Astrocyte (in vitro differentiated cells and primary cell): ENCODE data around the gene JAKMIP3.

Source experiments
- EZH2 ChIP-seq: IDR thresholded peaks from 2 replicates; pipeline ENCODE4 v1.6.1; 2012; ENCODE audit warnings: mild to moderate bottlenecking, low read length, inconsistent platforms; ENCODE audit not compliant: insufficient read depth
- TF ChIP-seq, protein P1 (sequence below): IDR thresholded peaks from 2 replicates; pipeline ENCODE4 v1.5.1; 2011; ENCODE audit warnings: low read depth, mild to moderate bottlenecking, inconsistent platforms, low read length, moderate library complexity; ENCODE audit not compliant: insufficient read depth

DNA sequence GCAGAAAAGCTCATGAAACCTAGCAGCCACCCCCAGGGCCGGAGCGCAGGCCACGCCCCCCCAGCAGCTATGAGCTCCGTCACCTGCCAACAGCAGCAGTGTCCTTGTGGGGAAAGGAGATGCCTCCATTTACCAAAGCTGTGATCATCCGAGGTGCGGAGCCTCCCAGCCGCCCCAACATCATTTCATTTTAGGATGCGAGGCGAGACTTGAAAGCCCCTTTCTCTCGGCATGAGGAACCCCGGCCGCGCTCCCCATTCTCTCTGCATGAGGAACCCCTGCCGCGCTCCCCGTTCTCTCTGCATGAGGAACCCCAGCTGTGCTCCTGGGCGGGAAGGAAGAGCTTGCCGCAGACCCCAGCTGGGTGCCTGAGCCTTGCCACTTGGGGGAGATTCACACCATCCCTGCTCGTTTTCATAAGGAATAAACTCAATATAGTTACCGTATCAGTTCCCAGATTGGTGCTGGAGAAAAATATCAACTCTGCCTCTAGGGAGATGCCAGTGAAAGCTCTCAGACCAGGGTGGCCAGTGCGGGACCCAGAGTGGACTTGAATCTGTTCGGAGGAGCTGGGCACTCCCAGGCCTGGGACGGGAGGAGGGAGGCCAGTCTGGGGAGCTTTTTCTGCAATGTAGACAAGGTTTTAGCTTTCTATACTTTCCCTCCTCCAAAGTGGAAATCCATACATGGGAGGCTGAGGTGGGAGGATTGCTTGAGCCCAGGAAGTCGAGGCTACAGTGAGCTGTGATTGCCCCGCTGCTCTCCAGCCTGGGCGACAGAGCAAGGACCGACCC is 35.0 kb downstream of the JAKMIP3 start:
- TF ChIP-seq, protein P1, sequence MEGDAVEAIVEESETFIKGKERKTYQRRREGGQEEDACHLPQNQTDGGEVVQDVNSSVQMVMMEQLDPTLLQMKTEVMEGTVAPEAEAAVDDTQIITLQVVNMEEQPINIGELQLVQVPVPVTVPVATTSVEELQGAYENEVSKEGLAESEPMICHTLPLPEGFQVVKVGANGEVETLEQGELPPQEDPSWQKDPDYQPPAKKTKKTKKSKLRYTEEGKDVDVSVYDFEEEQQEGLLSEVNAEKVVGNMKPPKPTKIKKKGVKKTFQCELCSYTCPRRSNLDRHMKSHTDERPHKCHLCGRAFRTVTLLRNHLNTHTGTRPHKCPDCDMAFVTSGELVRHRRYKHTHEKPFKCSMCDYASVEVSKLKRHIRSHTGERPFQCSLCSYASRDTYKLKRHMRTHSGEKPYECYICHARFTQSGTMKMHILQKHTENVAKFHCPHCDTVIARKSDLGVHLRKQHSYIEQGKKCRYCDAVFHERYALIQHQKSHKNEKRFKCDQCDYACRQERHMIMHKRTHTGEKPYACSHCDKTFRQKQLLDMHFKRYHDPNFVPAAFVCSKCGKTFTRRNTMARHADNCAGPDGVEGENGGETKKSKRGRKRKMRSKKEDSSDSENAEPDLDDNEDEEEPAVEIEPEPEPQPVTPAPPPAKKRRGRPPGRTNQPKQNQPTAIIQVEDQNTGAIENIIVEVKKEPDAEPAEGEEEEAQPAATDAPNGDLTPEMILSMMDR = no peak
- TF ChIP-seq EZH2 = no peak
